ENCODE data around the gene C2orf76. TPM values are rescaled to one million over a fixed set of nuclear protein-coding genes. Genes with fewer than 3 reads are reported as not detected.
A peak's percentile ranks its signal among the peaks of the same experiment; 100 is the strongest.

The C2orf76 gene
- total and polyA plus RNA-seq, 10 of the 15 experiments (the other 5 are each of a cell fraction or from before 2014, with no cell fraction given), result 14.0 to 46.1 (median 25.4) TPM

GRCh38 chr2:119290859-119291587 lies 75.6 kb downstream of the C2orf76 start (continued):
- no peak for TF ChIP-seq SRF (IDR thresholded peaks at IDR 0.05; ENCODE audit: low read depth in 2 of 2, low read length in 2 of 2)
- TF ChIP-seq IKZF1 (conservative IDR thresholded peaks at IDR 0.05), result no peak
- no peak for TF ChIP-seq MYC (IDR thresholded peaks at IDR 0.05; ENCODE audit: insufficient read depth, insufficient read length, insufficient replicate concordance, low read length, severe bottlenecking)
- TF ChIP-seq HCFC1 (IDR thresholded peaks at IDR 0.05; ENCODE audit: low read length), result no peak
- TF ChIP-seq IRF4 (IDR thresholded peaks at IDR 0.05; ENCODE audit: low read depth, low read length), result no peak
- no peak for TF ChIP-seq NFYB (IDR thresholded peaks at IDR 0.05; ENCODE audit: insufficient read depth, low read depth, low read length)
- no peak for TF ChIP-seq LARP7 (IDR thresholded peaks at IDR 0.05)
- no peak for TF ChIP-seq DPF2 (IDR thresholded peaks at IDR 0.05)
- no peak for TF ChIP-seq NBN (IDR thresholded peaks at IDR 0.05)
- TF ChIP-seq, protein P1, sequence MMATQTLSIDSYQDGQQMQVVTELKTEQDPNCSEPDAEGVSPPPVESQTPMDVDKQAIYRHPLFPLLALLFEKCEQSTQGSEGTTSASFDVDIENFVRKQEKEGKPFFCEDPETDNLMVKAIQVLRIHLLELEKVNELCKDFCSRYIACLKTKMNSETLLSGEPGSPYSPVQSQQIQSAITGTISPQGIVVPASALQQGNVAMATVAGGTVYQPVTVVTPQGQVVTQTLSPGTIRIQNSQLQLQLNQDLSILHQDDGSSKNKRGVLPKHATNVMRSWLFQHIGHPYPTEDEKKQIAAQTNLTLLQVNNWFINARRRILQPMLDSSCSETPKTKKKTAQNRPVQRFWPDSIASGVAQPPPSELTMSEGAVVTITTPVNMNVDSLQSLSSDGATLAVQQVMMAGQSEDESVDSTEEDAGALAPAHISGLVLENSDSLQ (IDR thresholded peaks at IDR 0.05), result 0 out of 2 replicates have a peak, but pooled peaks have one; percentile 15
- TF ChIP-seq SMAD1 (IDR thresholded peaks at IDR 0.05; ENCODE audit: low read depth, partially characterized antibody), result no peak
- no peak for TF ChIP-seq CREM (IDR thresholded peaks at IDR 0.05; ENCODE audit: low read depth)
- TF ChIP-seq, protein P2, sequence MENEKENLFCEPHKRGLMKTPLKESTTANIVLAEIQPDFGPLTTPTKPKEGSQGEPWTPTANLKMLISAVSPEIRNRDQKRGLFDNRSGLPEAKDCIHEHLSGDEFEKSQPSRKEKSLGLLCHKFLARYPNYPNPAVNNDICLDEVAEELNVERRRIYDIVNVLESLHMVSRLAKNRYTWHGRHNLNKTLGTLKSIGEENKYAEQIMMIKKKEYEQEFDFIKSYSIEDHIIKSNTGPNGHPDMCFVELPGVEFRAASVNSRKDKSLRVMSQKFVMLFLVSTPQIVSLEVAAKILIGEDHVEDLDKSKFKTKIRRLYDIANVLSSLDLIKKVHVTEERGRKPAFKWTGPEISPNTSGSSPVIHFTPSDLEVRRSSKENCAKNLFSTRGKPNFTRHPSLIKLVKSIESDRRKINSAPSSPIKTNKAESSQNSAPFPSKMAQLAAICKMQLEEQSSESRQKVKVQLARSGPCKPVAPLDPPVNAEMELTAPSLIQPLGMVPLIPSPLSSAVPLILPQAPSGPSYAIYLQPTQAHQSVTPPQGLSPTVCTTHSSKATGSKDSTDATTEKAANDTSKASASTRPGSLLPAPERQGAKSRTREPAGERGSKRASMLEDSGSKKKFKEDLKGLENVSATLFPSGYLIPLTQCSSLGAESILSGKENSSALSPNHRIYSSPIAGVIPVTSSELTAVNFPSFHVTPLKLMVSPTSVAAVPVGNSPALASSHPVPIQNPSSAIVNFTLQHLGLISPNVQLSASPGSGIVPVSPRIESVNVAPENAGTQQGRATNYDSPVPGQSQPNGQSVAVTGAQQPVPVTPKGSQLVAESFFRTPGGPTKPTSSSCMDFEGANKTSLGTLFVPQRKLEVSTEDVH (IDR thresholded peaks at IDR 0.05; ENCODE audit: low read depth, partially characterized antibody), result no peak

All from GM12878 (cell line).